Measurements from ENCODE around the gene CCT7. TPM values are rescaled to one million over a fixed set of nuclear protein-coding genes. Genes with fewer than 3 reads are reported as not detected.

The CCT7 gene
- total RNA-seq, 1 experiment from 2014 or later, result 319 TPM

DNA sequence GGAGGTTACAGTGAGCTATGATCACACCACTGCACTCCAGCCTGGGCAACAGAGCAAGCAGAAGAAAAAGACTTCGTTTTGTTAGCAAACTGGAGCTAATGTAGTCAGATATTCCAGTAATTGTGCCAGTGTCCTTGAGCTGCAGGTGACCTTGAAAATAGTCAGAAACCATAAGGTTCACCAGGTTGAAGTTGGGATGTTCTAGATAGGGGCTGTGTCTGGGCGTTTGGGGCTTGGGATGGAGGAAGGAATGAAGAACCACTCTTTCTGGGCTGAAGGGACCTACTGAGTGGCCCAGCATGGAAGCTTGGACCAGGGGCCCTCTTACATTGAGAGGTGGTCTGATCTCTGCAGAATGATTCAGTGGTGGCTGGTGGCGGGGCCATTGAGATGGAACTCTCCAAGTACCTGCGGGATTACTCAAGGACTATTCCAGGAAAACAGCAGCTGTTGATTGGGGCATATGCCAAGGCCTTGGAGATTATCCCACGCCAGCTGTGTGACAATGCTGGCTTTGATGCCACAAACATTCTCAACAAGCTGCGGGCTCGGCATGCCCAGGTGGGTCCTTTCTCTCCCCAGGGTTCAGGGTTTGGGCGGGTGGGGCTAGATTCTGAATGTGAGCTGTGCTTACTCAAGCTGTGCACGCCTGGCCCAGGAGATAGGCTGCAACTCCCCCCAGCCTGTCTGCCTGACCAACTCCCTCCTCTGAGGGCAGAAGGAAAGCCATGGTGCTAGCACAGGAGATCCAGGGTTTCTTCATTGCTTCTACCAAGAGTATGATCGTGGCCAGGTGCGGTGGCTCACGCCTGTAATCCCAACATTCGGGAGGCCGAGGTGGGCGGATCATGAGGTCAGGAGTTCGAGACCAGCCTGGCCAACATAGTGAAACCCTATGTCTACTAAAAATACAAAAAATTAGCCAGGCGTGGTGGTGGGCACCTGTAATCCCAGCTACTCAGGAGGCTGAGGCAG is 17.1 kb downstream of the CCT7 start:
- peak in 1 of 2 experiments; percentile 19 for DNase-seq
- H3K27ac ChIP-seq, result no peak overlapping the region
- H3K9me2 ChIP-seq (ENCODE audit: insufficient read depth), result no peaks in the 10 kb centered on the region
- H3K9me3 ChIP-seq (ENCODE audit: insufficient read depth, low read depth), result no peaks in the 10 kb centered on the region
- H3K4me3 ChIP-seq, result no peak overlapping the region
- no TSS peak for BruUV-seq (replicated peaks)
- H2AFZ ChIP-seq, result no peak overlapping the region
- no peak overlapping the region for H3K4me2 ChIP-seq
- H3K27me3 ChIP-seq (ENCODE audit: insufficient read depth, low read depth), result no peaks in the 10 kb centered on the region
- ChIA-PET POLR2A (ENCODE audit: unreplicated experiment) (no interaction called here), CTCF (no interaction called here)
- H3F3A ChIP-seq (ENCODE audit: insufficient read depth, low read depth), result peaks cover 53% of the 10 kb centered on the region
- intact Hi-C loops (cut with micrococcal nuclease; ENCODE audit: unreplicated experiment), result no loop called here
- peaks cover 7% of the 10 kb centered on the region; the same call in 1 of the 2 replicates for H3K79me2 ChIP-seq (ENCODE audit: low read depth)
- TF ChIP-seq EZH2 (IDR thresholded peaks at IDR 0.05; ENCODE audit: low read depth) (no peak), CTCF (conservative IDR thresholded peaks at IDR 0.05) (no peak)
- H3K4me1 ChIP-seq (replicated peaks; ENCODE audit: insufficient read depth), result no peaks in the 10 kb centered on the region; the same call in 1 of the 2 replicates
- peaks cover 41% of the 10 kb centered on the region for H4K20me1 ChIP-seq (ENCODE audit: insufficient read depth)
- peaks cover 60% of the 10 kb centered on the region for H3K36me3 ChIP-seq (ENCODE audit: low read depth)

- Histone ChIP-seq H3K4me2 (no peak overlapping the region), H3F3A (ENCODE audit: insufficient read depth, low read depth) (peaks cover 56% of the 10 kb centered on the region), H3K27ac (0 out of 2 replicates have a peak overlapping the region, but pooled peaks have one; percentile 32), H3K79me2 (ENCODE audit: low read depth) (no peaks in the 10 kb centered on the region; the same call in 1 of the 2 replicates), H3K27me3 (ENCODE audit: insufficient read depth, low read depth) (no peaks in the 10 kb centered on the region), H3K4me3 (no peak overlapping the region), H3K4me1 (replicated peaks; ENCODE audit: insufficient read depth) (no peaks in the 10 kb centered on the region; the same call in 1 of the 2 replicates), H3K9me3 (ENCODE audit: insufficient read depth, low read depth) (no peaks in the 10 kb centered on the region), H3K36me3 (ENCODE audit: low read depth) (peaks cover 52% of the 10 kb centered on the region), H4K20me1 (ENCODE audit: insufficient read depth) (peaks cover 31% of the 10 kb centered on the region), H3K9me2 (ENCODE audit: insufficient read depth) (no peaks in the 10 kb centered on the region), H2AFZ (no peak overlapping the region)
- TF ChIP-seq EZH2 (IDR thresholded peaks at IDR 0.05; ENCODE audit: low read depth) (no peak), CTCF (conservative IDR thresholded peaks at IDR 0.05) (no peak)
- peak in 1 of 2 experiments; percentile 12 for DNase-seq
- intact Hi-C loops (cut with micrococcal nuclease; ENCODE audit: unreplicated experiment), result no loop called here
- ChIA-PET CTCF (interaction anchor here (0.6 kb wide), 1 partner anchor 11 kb away, joined by 3 read pairs; no protein-coding TSS in a partner anchor), POLR2A (ENCODE audit: unreplicated experiment) (no interaction called here)
- no TSS peak for BruUV-seq (replicated peaks)
Measured at GRCh38 chr2:73252238-73253027, 18.3 kb downstream of the CCT7 start.

- TF ChIP-seq CTCF (conservative IDR thresholded peaks at IDR 0.05), result no peak
- TF ChIP-seq EZH2 (IDR thresholded peaks at IDR 0.05; ENCODE audit: low read depth), result no peak
- ChIA-PET CTCF (interaction anchor here (0.6 kb wide), 1 partner anchor 952 kb away, joined by 3 read pairs; no protein-coding TSS in a partner anchor), POLR2A (ENCODE audit: unreplicated experiment) (no interaction called here)
- no peaks in the 10 kb centered on the region for H3K9me2 ChIP-seq (ENCODE audit: insufficient read depth)
- intact Hi-C loops (cut with micrococcal nuclease; ENCODE audit: unreplicated experiment), result no loop called here
- no peak overlapping the region for H3K4me3 ChIP-seq
- BruUV-seq (replicated peaks), result no TSS peak
- no peaks in the 10 kb centered on the region for H3K79me2 ChIP-seq (ENCODE audit: low read depth)
- no peaks in the 10 kb centered on the region; the same call in 1 of the 2 replicates for H3K4me1 ChIP-seq (replicated peaks; ENCODE audit: insufficient read depth)
- H4K20me1 ChIP-seq (ENCODE audit: insufficient read depth), result peaks cover 21% of the 10 kb centered on the region
- peaks cover 56% of the 10 kb centered on the region for H3F3A ChIP-seq (ENCODE audit: insufficient read depth, low read depth)
- H3K36me3 ChIP-seq (ENCODE audit: low read depth), result peaks cover 42% of the 10 kb centered on the region
- H3K27me3 ChIP-seq (ENCODE audit: insufficient read depth, low read depth), result no peaks in the 10 kb centered on the region
- peak in 1 of 2 experiments; percentile 16 for DNase-seq
- peak overlapping the region; percentile 32 for H3K27ac ChIP-seq
- H3K4me2 ChIP-seq, result no peak overlapping the region
- no peaks in the 10 kb centered on the region for H3K9me3 ChIP-seq (ENCODE audit: insufficient read depth, low read depth)
- H2AFZ ChIP-seq, result no peak overlapping the region
Measured at GRCh38 chr2:73253400-73253799, 19.3 kb downstream of the CCT7 start.
